KMS-11 (cell line): Measurements from ENCODE around the gene OR2G6.
"Not testable (repeated sequence)": the region's sequence is repeated elsewhere in the genome, so short reads cannot be mapped to it uniquely, and the experiment has no call there.

Experiments
- H2AFZ ChIP-seq: fragments of 200-600 bp; sonication (generic); 2 replicates; pipeline ENCODE4 v1.6.1; 2016; ENCODE audit warnings: antibody characterized with exemption, mixed run types, low read depth
- H3K27ac ChIP-seq: fragments of 200-600 bp; sonication (generic); 2 replicates; pipeline ENCODE4 v1.6.1; 2016; ENCODE audit warnings: mild to moderate bottlenecking, mixed run types
- H3K27me3 ChIP-seq: fragments of 200-600 bp; sonication (generic); 2 replicates; pipeline ENCODE4 v1.6.1; 2017; ENCODE audit warnings: mild to moderate bottlenecking, low read depth, mixed run types, moderate library complexity; ENCODE audit not compliant: insufficient read depth
- H3K36me3 ChIP-seq: fragments of 200-600 bp; sonication (generic); 2 replicates; pipeline ENCODE4 v1.6.1; 2017; ENCODE audit warnings: mild to moderate bottlenecking, mixed run types; ENCODE audit not compliant: insufficient read depth
- H3K4me1 ChIP-seq: fragments of 200-600 bp; sonication (generic); 2 replicates; pipeline ENCODE4 v1.6.1; 2016; ENCODE audit warnings: mild to moderate bottlenecking, low read depth, mixed run types; ENCODE audit not compliant: poor library complexity, severe bottlenecking
- H3K4me2 ChIP-seq: fragments of 200-600 bp; sonication (generic); 2 replicates; pipeline ENCODE4 v1.7.0; 2016; ENCODE audit warnings: mild to moderate bottlenecking, mixed run types
- H3K4me3 ChIP-seq: fragments of 200-600 bp; sonication (generic); IDR thresholded peaks from 2 replicates; pipeline ENCODE4 v1.6.1; 2017; ENCODE audit warnings: low read depth, low read length, mixed read lengths; ENCODE audit not compliant: insufficient read depth
- H3K79me2 ChIP-seq: fragments of 200-600 bp; sonication (generic); 2 replicates; pipeline ENCODE4 v1.6.1; 2016; ENCODE audit warnings: low read depth, mixed run types; ENCODE audit not compliant: insufficient read depth
- H3K9ac ChIP-seq: fragments of 200-600 bp; sonication (generic); 2 replicates; pipeline ENCODE4 v1.6.1; 2016; ENCODE audit warnings: mild to moderate bottlenecking, mixed run types
- H4K20me1 ChIP-seq: fragments of 200-600 bp; sonication (generic); 2 replicates; pipeline ENCODE4 v1.6.1; 2016; ENCODE audit warnings: mild to moderate bottlenecking, mixed run types; ENCODE audit not compliant: insufficient read depth
- TF ChIP-seq, protein P1 (sequence below): fragments of 200-600 bp; sonication (generic); conservative IDR thresholded peaks from 2 replicates; pipeline ENCODE4 v1.6.1; 2017; ENCODE audit warnings: low read depth, mild to moderate bottlenecking, antibody characterized with exemption, low read length, moderate library complexity, mixed read lengths

OR2G6 gene

GRCh38 chr1:248570811-248571210 is 62.9 kb downstream of the OR2G6 start:
- H4K20me1 ChIP-seq, H3K4me1 ChIP-seq, H3K4me2 ChIP-seq, H2AFZ ChIP-seq, H3K27ac ChIP-seq, H3K79me2 ChIP-seq, H3K4me3 ChIP-seq, H3K9ac ChIP-seq, H3K36me3 ChIP-seq, H3K27me3 ChIP-seq: not testable (repeated sequence)

GRCh38 chr1:248572049-248572448 is 64.2 kb downstream of the OR2G6 start:
- not testable (repeated sequence) for H3K79me2 ChIP-seq, H3K4me2 ChIP-seq, H3K36me3 ChIP-seq, H3K4me3 ChIP-seq, H3K9ac ChIP-seq, H3K27ac ChIP-seq, H3K4me1 ChIP-seq, H2AFZ ChIP-seq, H4K20me1 ChIP-seq, H3K27me3 ChIP-seq

GRCh38 chr1:248573856-248574255 is 66.0 kb downstream of the OR2G6 start:
- H3K79me2 ChIP-seq, H3K36me3 ChIP-seq, H3K27me3 ChIP-seq, H3K4me2 ChIP-seq, H3K9ac ChIP-seq, H3K4me3 ChIP-seq, H4K20me1 ChIP-seq, H3K4me1 ChIP-seq, H3K27ac ChIP-seq, H2AFZ ChIP-seq: not testable (repeated sequence)

DNA sequence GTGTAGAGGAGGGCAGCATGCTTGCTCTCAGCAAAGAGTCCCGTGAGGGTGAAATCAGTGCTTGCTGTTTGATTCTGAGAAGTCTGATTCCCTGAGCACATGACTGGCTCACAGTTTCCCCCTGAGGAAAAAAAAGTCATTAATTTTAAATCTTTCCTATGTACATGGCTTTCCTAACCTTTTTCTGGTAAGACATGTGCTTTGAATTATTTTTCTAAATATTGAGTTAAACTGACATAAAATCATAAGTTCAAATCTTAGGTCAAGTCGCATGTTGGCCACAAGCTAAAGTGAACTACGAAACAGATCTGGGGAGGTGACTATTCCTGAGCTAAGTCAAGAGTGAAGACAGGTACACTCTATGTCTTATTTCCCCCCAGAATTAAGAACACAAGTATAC is 66.8 kb downstream of the OR2G6 start, which contains the start of gene OR2T34:
OR2T34 (minus strand) TSS at position 101 of the 400 bp plus-strand sequence; CDS start at position 101, 0 bp downstream.
- H4K20me1 ChIP-seq, H3K4me1 ChIP-seq, H3K4me2 ChIP-seq, H3K79me2 ChIP-seq, H3K27ac ChIP-seq, H3K36me3 ChIP-seq, H3K9ac ChIP-seq, H2AFZ ChIP-seq, H3K4me3 ChIP-seq, H3K27me3 ChIP-seq: not testable (repeated sequence)

DNA sequence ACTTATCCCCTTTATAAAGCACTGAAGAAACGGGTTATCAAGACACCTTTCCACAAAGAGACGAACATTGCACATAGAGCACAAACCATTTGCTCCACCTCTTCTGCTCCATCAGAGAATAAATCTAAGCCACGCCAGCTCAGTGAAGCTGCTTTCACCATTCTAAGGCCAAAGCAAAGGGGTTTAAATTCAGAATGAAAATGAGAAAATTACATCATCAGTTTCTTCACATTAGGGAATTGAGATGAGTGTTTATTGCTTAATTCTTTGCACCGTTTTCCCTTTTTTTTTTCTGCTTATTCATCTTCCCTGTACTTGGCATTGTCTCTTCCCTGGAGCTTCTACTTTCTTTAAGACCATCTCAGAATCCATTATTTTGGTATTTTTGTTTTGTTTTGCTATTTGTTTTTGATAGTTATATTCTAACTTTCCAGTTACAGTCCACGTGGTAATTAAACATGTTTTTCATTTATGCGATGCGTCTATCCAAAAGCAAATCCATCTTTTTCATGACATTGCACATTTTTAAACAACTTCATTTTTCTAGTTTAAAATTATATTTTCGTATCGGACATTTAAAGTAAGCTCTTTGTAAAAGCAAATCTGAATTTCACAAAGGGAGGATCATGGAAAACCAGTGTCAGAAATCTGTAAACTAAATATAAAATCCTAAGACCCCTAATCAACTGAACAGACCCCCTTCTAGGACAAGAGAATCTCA is 68.5 kb downstream of the OR2G6 start:
- Histone ChIP-seq H2AFZ (no peak overlapping the region), H3K79me2 (no peaks in the 10 kb centered on the region), H4K20me1 (no peaks in the 10 kb centered on the region), H3K4me3 (no peak overlapping the region), H3K27ac (no peak overlapping the region), H3K4me2 (no peak overlapping the region), H3K4me1 (no peaks in the 10 kb centered on the region), H3K27me3 (no peaks in the 10 kb centered on the region), H3K9ac (no peak overlapping the region), H3K36me3 (no peaks in the 10 kb centered on the region)
- TF ChIP-seq, protein P1, sequence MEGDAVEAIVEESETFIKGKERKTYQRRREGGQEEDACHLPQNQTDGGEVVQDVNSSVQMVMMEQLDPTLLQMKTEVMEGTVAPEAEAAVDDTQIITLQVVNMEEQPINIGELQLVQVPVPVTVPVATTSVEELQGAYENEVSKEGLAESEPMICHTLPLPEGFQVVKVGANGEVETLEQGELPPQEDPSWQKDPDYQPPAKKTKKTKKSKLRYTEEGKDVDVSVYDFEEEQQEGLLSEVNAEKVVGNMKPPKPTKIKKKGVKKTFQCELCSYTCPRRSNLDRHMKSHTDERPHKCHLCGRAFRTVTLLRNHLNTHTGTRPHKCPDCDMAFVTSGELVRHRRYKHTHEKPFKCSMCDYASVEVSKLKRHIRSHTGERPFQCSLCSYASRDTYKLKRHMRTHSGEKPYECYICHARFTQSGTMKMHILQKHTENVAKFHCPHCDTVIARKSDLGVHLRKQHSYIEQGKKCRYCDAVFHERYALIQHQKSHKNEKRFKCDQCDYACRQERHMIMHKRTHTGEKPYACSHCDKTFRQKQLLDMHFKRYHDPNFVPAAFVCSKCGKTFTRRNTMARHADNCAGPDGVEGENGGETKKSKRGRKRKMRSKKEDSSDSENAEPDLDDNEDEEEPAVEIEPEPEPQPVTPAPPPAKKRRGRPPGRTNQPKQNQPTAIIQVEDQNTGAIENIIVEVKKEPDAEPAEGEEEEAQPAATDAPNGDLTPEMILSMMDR: no peak
